Measurements from ENCODE around the gene MLXIP.
A peak's percentile ranks its signal among the peaks of the same experiment; 100 is the strongest.

MLXIP gene

GRCh38 chr12:122072031-122072970 lies 6.3 kb upstream of the MLXIP start (continued):
- TF ChIP-seq SCRT2 (tag by site-specific recombination; IDR thresholded peaks at IDR 0.05) (peak; percentile 94), ZFHX2 (tag by site-specific recombination; conservative IDR thresholded peaks at IDR 0.05) (peak; percentile 84), ZEB2 (tag by site-specific recombination; IDR thresholded peaks at IDR 0.05) (peak; percentile 47; the same call in 1 of the 2 replicates), ZNF561 (tag by site-specific recombination; IDR thresholded peaks at IDR 0.05; ENCODE audit: borderline replicate concordance) (peak; percentile 65; the same call in 1 of the 2 replicates), WT1 (tag by site-specific recombination; IDR thresholded peaks at IDR 0.05) (peak; percentile 29), ZNF837 (tag by site-specific recombination; IDR thresholded peaks at IDR 0.05) (no peak), ZNF596 (tag by site-specific recombination; IDR thresholded peaks at IDR 0.05) (peak; percentile 92), IKZF3 (tag by site-specific recombination; IDR thresholded peaks at IDR 0.05) (0 out of 2 replicates have a peak, but pooled peaks have one; percentile 60), ZNF518A (tag by site-specific recombination; conservative IDR thresholded peaks at IDR 0.05; ENCODE audit: low read depth) (0 out of 2 replicates have a peak, but pooled peaks have one; percentile 23), TCF7L2 (IDR thresholded peaks at IDR 0.05; ENCODE audit: borderline replicate concordance, low read depth, low read length) (peak; percentile 56; the same call in 1 of the 2 replicates), ZNF423 (tag by site-specific recombination; IDR thresholded peaks at IDR 0.05) (peak; percentile 36; the same call in 1 of the 2 replicates), ZNF600 (tag by site-specific recombination; IDR thresholded peaks at IDR 0.05) (0 out of 2 replicates have a peak, but pooled peaks have one; percentile 9), PRDM1 (tag by site-specific recombination; IDR thresholded peaks at IDR 0.05) (peak; percentile 65; the same call in 1 of the 2 replicates), ZNF335 (tag by site-specific recombination; conservative IDR thresholded peaks at IDR 0.05) (peak; percentile 78), ZNF157 (tag by site-specific recombination; IDR thresholded peaks at IDR 0.05) (no peak), ZNF18 (tag by site-specific recombination; IDR thresholded peaks at IDR 0.05) (peak; percentile 90), ZBTB44 (tag by site-specific recombination; IDR thresholded peaks at IDR 0.05) (0 out of 2 replicates have a peak, but pooled peaks have one; percentile 27), ZIC2 (tag by site-specific recombination; IDR thresholded peaks at IDR 0.05) (peak; percentile 99), PATZ1 (tag by site-specific recombination; IDR thresholded peaks at IDR 0.05) (peak; percentile 62), ZBTB6 (tag by site-specific recombination; IDR thresholded peaks at IDR 0.05) (peak; percentile 92), OSR2 (tag by site-specific recombination; IDR thresholded peaks at IDR 0.05) (peak; percentile 82), ZNF843 (tag by site-specific recombination; IDR thresholded peaks at IDR 0.05) (peak; percentile 78), KLF17 (tag by site-specific recombination; IDR thresholded peaks at IDR 0.05) (no peak), CTCF (tag by site-specific recombination; IDR thresholded peaks at IDR 0.05) (no peak)

Measured in HEK293 (cell line).